GM23338 (cell line): ENCODE results near the gene CPNE8. TPM values are rescaled to one million over a fixed set of nuclear protein-coding genes. Genes with fewer than 3 reads are reported as not detected.

Experiments
- ATAC-seq: fragments of 200-7000 bp; cut with Tn5 transposase; 3 replicates; pipeline ENCODE4 v1.9.1; 2020
- DNase-seq: peaks from one replicate; pipeline ENCODE4 v3.0.0-alpha.2; 2015; ENCODE audit warnings: low spot score
- H2AFZ ChIP-seq: fragments of 200-600 bp; sonication (generic); 2 replicates; pipeline ENCODE4 v1.8.0; 2016; ENCODE audit warnings: antibody characterized with exemption, mild to moderate bottlenecking, moderate library complexity
- H3F3A ChIP-seq: fragments of 200-600 bp; sonication (generic); replicated peaks from 2 replicates; pipeline ENCODE4 v1.8.0; 2017; ENCODE audit warnings: antibody characterized with exemption, mixed run types, low read depth
- H3K27ac ChIP-seq: fragments of 200-600 bp; sonication (generic); 2 replicates; pipeline ENCODE4 v1.6.1; 2016; ENCODE audit warnings: low read depth
- H3K27me3 ChIP-seq: fragments of 200-600 bp; sonication (generic); 2 replicates; pipeline ENCODE4 v1.8.0; 2016; ENCODE audit warnings: mild to moderate bottlenecking, mixed run types, moderate library complexity; ENCODE audit not compliant: insufficient read depth
- H3K36me3 ChIP-seq: fragments of 200-600 bp; sonication (generic); 2 replicates; pipeline ENCODE4 v1.8.0; 2016; ENCODE audit warnings: mild to moderate bottlenecking; ENCODE audit not compliant: insufficient read depth
- H3K4me1 ChIP-seq: fragments of 200-600 bp; sonication (generic); 2 replicates; pipeline ENCODE4 v1.8.0; 2016; ENCODE audit warnings: mild to moderate bottlenecking, moderate library complexity; ENCODE audit not compliant: insufficient read depth
- H3K4me2 ChIP-seq: fragments of 200-600 bp; sonication (generic); 2 replicates; pipeline ENCODE4 v1.7.1; 2017; ENCODE audit warnings: mixed run types
- H3K4me3 ChIP-seq: fragments of 200-600 bp; sonication (generic); 2 replicates; pipeline ENCODE4 v1.6.1; 2016; ENCODE audit warnings: mixed run types
- H3K79me2 ChIP-seq: fragments of 200-600 bp; sonication (generic); replicated peaks from 2 replicates; pipeline ENCODE4 v1.8.0; 2017; ENCODE audit warnings: mild to moderate bottlenecking; ENCODE audit not compliant: insufficient read depth
- H3K9me2 ChIP-seq: fragments of 200-600 bp; sonication (generic); 2 replicates; pipeline ENCODE4 v1.8.0; 2017; ENCODE audit not compliant: insufficient read depth
- H4K20me1 ChIP-seq: fragments of 200-600 bp; sonication (generic); replicated peaks from 2 replicates; pipeline ENCODE4 v1.8.0; 2017; ENCODE audit warnings: mild to moderate bottlenecking; ENCODE audit not compliant: insufficient read depth
- H3K27ac Mint-ChIP-seq: 2 replicates; pipeline ENCODE4 v1.8.0; 2020; ENCODE audit warnings: inconsistent platforms, mild to moderate bottlenecking, moderate library complexity, mixed read lengths
- H3K27me3 Mint-ChIP-seq: 3 replicates; pipeline ENCODE4 v1.8.0; 2022; ENCODE audit warnings: low read depth, mild to moderate bottlenecking, moderate library complexity, mixed read lengths, inconsistent platforms; ENCODE audit not compliant: insufficient read depth, poor library complexity
- H3K36me3 Mint-ChIP-seq: 3 replicates; pipeline ENCODE4 v1.8.0; 2021; ENCODE audit warnings: low read depth, mild to moderate bottlenecking, inconsistent platforms, moderate library complexity, mixed read lengths
- H3K4me1 Mint-ChIP-seq: 3 replicates; pipeline ENCODE4 v1.8.0; 2020; ENCODE audit warnings: mild to moderate bottlenecking, inconsistent platforms, mixed read lengths
- H3K4me3 Mint-ChIP-seq: 3 replicates; pipeline ENCODE4 v1.8.0; 2021; ENCODE audit warnings: moderate library complexity, mild to moderate bottlenecking, inconsistent platforms, mixed read lengths
- H3K9me3 Mint-ChIP-seq: 3 replicates; pipeline ENCODE4 v1.8.0; 2020; ENCODE audit warnings: moderate library complexity, mild to moderate bottlenecking, inconsistent platforms, mixed read lengths
- CREB1 ChIP-seq: fragments of 250-450 bp; sonication (Bioruptor Pico); IDR thresholded peaks from 2 replicates; pipeline ENCODE4 v1.5.0; 2020; ENCODE audit warnings: low read depth, mild to moderate bottlenecking, moderate library complexity
- EZH2 ChIP-seq: fragments of 200-600 bp; sonication (generic); IDR thresholded peaks from one replicate; pipeline ENCODE4 v1.8.0; 2017; ENCODE audit warnings: antibody characterized with exemption, mild to moderate bottlenecking, low read depth; ENCODE audit not compliant: unreplicated experiment
- EZH2phosphoT487 ChIP-seq: fragments of 200-600 bp; sonication (generic); IDR thresholded peaks from one replicate; pipeline ENCODE4 v1.8.1; 2018; ENCODE audit warnings: antibody characterized with exemption; ENCODE audit not compliant: unreplicated experiment
- JUNB ChIP-seq: IDR thresholded peaks from one replicate; pipeline ENCODE4 v1.6.1; 2016; ENCODE audit warnings: antibody characterized with exemption; ENCODE audit not compliant: unreplicated experiment
- NANOG ChIP-seq: IDR thresholded peaks from 2 replicates; pipeline ENCODE4 v1.6.1; 2016; ENCODE audit warnings: antibody characterized with exemption, borderline replicate concordance
- POLR2AphosphoS5 ChIP-seq: IDR thresholded peaks from 2 replicates; pipeline ENCODE4 v1.6.1; 2016; ENCODE audit warnings: antibody characterized with exemption, low read depth
- STAT1 ChIP-seq: IDR thresholded peaks from one replicate; pipeline ENCODE4 v1.6.1; 2016; ENCODE audit warnings: antibody characterized with exemption; ENCODE audit not compliant: unreplicated experiment
- ZNF114 ChIP-seq: fragments of 250-450 bp; sonication (Bioruptor Pico); IDR thresholded peaks from 2 replicates; pipeline ENCODE4 v1.5.0; 2020; ENCODE audit warnings: mild to moderate bottlenecking, moderate library complexity
- ZNF331 ChIP-seq: fragments of 250-450 bp; sonication (Bioruptor Pico); IDR thresholded peaks from 2 replicates; pipeline ENCODE4 v1.5.0; 2020; ENCODE audit warnings: low read depth, mild to moderate bottlenecking, moderate library complexity
- polyA plus RNA-seq: library from polyadenylated mRNA; unstranded; fragments of >200 nt; fragmentation: Nextera tagmentation; extraction: Ambion mirVana; gene quantifications from 2 replicates; pipeline ENCODE4 v1.2.1, GENCODE V29; 2016
- total RNA-seq: library from RNA; depleted of rRNA; stranded (reverse); fragments of >200 nt; shearing (Covaris generic); gene quantifications from 2 replicates; pipeline ENCODE4 v1.2.3, GENCODE V29; 2014
- TF ChIP-seq, protein P1 (sequence below): IDR thresholded peaks from 2 replicates; pipeline ENCODE4 v1.6.1; 2016; ENCODE audit warnings: antibody characterized with exemption
- TF ChIP-seq, protein P2 (sequence below), 2 experiments: fragments of 200-600 bp in 1 of 2; sonication (generic) in 1 of 2; conservative IDR thresholded peaks; 2 replicates each; pipeline versions ENCODE4 v1.5.1 to v1.6.1; 2016 to 2017; ENCODE audit warnings: antibody characterized with exemption in 2 of 2, low read depth in 2 of 2, mild to moderate bottlenecking in 2 of 2, moderate library complexity in 1 of 2
- TF ChIP-seq, protein P3 (sequence below): fragments of 250-450 bp; sonication (Bioruptor Pico); IDR thresholded peaks from 2 replicates; pipeline ENCODE4 v1.5.0; 2020; ENCODE audit warnings: mild to moderate bottlenecking, moderate library complexity
- TF ChIP-seq, protein P4 (sequence below): IDR thresholded peaks from one replicate; pipeline ENCODE4 v1.6.1; 2018; ENCODE audit warnings: antibody characterized with exemption; ENCODE audit not compliant: unreplicated experiment

The CPNE8 gene
- total and polyA plus RNA-seq, 2 experiments from 2014 or later, result 8.7 to 10.1 TPM

DNA sequence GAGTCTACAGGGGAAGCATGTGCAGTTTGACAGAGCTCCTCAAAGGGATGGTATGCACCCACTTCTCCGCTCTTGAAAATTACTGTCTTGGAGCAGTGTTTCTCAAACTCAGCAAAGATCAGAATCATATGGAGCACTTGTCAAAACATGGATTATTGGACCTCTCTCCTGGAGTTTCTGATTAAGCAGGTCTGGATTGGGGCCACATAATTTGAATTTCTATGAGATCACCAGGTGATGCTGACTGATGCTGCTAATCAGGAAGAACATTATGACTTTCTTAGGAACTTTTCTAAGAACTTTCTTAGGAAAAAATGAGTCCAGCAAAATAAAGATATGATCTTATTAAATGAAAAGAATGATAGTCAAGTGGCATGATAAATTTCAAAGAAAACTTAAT, 144.3 kb downstream of the CPNE8 start:
- H3K36me3 Mint-ChIP-seq, result peaks cover 2% of the 10 kb centered on the region; the same call in 1 of the 3 replicates
- H3K27ac Mint-ChIP-seq, result no peak overlapping the region; the same call in 1 of the 2 replicates
- no peaks in the 10 kb centered on the region for H4K20me1 ChIP-seq
- no peaks in the 10 kb centered on the region for H3F3A ChIP-seq
- H3K9me3 Mint-ChIP-seq, result no peaks in the 10 kb centered on the region; the same call in 2 of the 3 replicates
- H2AFZ ChIP-seq, result no peak overlapping the region
- no peaks in the 10 kb centered on the region; the same call in 1 of the 2 replicates for H3K9me2 ChIP-seq
- H3K27ac ChIP-seq, result no peak overlapping the region
- H3K4me3 Mint-ChIP-seq, result no peak overlapping the region
- no peaks in the 10 kb centered on the region for H3K27me3 ChIP-seq
- no peak overlapping the region for H3K4me3 ChIP-seq
- DNase-seq (no peak), ATAC-seq (no peak)
- H3K36me3 ChIP-seq, result no peaks in the 10 kb centered on the region
- H3K4me2 ChIP-seq, result peak overlapping the region; percentile 45; the same call in 1 of the 2 replicates
- H3K79me2 ChIP-seq, result no peaks in the 10 kb centered on the region
- TF ChIP-seq NANOG (no peak), JUNB (no peak), POLR2AphosphoS5 (no peak), ZNF331 (CRISPR knock-in tag) (no peak), ZNF114 (CRISPR knock-in tag) (no peak), CREB1 (CRISPR knock-in tag) (no peak), STAT1 (no peak), EZH2phosphoT487 (no peak), EZH2 (no peak)
- TF ChIP-seq, protein P1, sequence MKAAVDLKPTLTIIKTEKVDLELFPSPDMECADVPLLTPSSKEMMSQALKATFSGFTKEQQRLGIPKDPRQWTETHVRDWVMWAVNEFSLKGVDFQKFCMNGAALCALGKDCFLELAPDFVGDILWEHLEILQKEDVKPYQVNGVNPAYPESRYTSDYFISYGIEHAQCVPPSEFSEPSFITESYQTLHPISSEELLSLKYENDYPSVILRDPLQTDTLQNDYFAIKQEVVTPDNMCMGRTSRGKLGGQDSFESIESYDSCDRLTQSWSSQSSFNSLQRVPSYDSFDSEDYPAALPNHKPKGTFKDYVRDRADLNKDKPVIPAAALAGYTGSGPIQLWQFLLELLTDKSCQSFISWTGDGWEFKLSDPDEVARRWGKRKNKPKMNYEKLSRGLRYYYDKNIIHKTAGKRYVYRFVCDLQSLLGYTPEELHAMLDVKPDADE, result no peak
- TF ChIP-seq, protein P2, sequence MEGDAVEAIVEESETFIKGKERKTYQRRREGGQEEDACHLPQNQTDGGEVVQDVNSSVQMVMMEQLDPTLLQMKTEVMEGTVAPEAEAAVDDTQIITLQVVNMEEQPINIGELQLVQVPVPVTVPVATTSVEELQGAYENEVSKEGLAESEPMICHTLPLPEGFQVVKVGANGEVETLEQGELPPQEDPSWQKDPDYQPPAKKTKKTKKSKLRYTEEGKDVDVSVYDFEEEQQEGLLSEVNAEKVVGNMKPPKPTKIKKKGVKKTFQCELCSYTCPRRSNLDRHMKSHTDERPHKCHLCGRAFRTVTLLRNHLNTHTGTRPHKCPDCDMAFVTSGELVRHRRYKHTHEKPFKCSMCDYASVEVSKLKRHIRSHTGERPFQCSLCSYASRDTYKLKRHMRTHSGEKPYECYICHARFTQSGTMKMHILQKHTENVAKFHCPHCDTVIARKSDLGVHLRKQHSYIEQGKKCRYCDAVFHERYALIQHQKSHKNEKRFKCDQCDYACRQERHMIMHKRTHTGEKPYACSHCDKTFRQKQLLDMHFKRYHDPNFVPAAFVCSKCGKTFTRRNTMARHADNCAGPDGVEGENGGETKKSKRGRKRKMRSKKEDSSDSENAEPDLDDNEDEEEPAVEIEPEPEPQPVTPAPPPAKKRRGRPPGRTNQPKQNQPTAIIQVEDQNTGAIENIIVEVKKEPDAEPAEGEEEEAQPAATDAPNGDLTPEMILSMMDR (conservative IDR thresholded peaks at IDR 0.05; ENCODE audit: low read depth in 2 of 2), result no peak
- TF ChIP-seq, protein P3, sequence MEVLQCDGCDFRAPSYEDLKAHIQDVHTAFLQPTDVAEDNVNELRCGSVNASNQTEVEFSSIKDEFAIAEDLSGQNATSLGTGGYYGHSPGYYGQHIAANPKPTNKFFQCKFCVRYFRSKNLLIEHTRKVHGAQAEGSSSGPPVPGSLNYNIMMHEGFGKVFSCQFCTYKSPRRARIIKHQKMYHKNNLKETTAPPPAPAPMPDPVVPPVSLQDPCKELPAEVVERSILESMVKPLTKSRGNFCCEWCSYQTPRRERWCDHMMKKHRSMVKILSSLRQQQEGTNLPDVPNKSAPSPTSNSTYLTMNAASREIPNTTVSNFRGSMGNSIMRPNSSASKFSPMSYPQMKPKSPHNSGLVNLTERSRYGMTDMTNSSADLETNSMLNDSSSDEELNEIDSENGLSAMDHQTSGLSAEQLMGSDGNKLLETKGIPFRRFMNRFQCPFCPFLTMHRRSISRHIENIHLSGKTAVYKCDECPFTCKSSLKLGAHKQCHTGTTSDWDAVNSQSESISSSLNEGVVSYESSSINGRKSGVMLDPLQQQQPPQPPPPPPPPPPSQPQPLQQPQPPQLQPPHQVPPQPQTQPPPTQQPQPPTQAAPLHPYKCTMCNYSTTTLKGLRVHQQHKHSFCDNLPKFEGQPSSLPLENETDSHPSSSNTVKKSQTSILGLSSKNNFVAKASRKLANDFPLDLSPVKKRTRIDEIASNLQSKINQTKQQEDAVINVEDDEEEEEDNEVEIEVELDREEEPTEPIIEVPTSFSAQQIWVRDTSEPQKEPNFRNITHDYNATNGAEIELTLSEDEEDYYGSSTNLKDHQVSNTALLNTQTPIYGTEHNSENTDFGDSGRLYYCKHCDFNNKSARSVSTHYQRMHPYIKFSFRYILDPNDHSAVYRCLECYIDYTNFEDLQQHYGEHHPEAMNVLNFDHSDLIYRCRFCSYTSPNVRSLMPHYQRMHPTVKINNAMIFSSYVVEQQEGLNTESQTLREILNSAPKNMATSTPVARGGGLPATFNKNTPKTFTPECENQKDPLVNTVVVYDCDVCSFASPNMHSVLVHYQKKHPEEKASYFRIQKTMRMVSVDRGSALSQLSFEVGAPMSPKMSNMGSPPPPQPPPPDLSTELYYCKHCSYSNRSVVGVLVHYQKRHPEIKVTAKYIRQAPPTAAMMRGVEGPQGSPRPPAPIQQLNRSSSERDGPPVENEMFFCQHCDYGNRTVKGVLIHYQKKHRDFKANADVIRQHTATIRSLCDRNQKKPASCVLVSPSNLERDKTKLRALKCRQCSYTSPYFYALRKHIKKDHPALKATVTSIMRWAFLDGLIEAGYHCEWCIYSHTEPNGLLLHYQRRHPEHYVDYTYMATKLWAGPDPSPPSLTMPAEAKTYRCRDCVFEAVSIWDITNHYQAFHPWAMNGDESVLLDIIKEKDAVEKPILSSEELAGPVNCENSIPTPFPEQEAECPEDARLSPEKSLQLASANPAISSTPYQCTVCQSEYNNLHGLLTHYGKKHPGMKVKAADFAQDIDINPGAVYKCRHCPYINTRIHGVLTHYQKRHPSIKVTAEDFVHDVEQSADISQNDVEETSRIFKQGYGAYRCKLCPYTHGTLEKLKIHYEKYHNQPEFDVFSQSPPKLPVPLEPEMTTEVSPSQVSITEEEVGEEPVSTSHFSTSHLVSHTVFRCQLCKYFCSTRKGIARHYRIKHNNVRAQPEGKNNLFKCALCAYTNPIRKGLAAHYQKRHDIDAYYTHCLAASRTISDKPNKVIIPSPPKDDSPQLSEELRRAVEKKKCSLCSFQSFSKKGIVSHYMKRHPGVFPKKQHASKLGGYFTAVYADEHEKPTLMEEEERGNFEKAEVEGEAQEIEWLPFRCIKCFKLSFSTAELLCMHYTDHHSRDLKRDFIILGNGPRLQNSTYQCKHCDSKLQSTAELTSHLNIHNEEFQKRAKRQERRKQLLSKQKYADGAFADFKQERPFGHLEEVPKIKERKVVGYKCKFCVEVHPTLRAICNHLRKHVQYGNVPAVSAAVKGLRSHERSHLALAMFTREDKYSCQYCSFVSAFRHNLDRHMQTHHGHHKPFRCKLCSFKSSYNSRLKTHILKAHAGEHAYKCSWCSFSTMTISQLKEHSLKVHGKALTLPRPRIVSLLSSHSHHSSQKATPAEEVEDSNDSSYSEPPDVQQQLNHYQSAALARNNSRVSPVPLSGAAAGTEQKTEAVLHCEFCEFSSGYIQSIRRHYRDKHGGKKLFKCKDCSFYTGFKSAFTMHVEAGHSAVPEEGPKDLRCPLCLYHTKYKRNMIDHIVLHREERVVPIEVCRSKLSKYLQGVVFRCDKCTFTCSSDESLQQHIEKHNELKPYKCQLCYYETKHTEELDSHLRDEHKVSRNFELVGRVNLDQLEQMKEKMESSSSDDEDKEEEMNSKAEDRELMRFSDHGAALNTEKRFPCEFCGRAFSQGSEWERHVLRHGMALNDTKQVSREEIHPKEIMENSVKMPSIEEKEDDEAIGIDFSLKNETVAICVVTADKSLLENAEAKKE (CRISPR knock-in tag), result no peak
- TF ChIP-seq, protein P4, sequence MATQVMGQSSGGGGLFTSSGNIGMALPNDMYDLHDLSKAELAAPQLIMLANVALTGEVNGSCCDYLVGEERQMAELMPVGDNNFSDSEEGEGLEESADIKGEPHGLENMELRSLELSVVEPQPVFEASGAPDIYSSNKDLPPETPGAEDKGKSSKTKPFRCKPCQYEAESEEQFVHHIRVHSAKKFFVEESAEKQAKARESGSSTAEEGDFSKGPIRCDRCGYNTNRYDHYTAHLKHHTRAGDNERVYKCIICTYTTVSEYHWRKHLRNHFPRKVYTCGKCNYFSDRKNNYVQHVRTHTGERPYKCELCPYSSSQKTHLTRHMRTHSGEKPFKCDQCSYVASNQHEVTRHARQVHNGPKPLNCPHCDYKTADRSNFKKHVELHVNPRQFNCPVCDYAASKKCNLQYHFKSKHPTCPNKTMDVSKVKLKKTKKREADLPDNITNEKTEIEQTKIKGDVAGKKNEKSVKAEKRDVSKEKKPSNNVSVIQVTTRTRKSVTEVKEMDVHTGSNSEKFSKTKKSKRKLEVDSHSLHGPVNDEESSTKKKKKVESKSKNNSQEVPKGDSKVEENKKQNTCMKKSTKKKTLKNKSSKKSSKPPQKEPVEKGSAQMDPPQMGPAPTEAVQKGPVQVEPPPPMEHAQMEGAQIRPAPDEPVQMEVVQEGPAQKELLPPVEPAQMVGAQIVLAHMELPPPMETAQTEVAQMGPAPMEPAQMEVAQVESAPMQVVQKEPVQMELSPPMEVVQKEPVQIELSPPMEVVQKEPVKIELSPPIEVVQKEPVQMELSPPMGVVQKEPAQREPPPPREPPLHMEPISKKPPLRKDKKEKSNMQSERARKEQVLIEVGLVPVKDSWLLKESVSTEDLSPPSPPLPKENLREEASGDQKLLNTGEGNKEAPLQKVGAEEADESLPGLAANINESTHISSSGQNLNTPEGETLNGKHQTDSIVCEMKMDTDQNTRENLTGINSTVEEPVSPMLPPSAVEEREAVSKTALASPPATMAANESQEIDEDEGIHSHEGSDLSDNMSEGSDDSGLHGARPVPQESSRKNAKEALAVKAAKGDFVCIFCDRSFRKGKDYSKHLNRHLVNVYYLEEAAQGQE, result no peak
- no peaks in the 10 kb centered on the region for H3K27me3 Mint-ChIP-seq
- H3K4me1 Mint-ChIP-seq, result peaks cover 7% of the 10 kb centered on the region
- H3K4me1 ChIP-seq, result peaks cover 10% of the 10 kb centered on the region
